Hepatocyte (in vitro differentiated cells): Measurements from ENCODE around the gene TPCN2. TPM values are rescaled to one million over a fixed set of nuclear protein-coding genes. Genes with fewer than 3 reads are reported as not detected.

Experiments
- DNase-seq: peaks from one replicate; pipeline ENCODE4 v3.0.0-alpha.2; 2016; ENCODE audit warnings: low spot score
- H2AFZ ChIP-seq: fragments of 200-600 bp; sonication (generic); 2 replicates; pipeline ENCODE4 v1.6.0; 2016; ENCODE audit warnings: antibody characterized with exemption, mild to moderate bottlenecking
- H3K27ac ChIP-seq: fragments of 200-600 bp; sonication (generic); 2 replicates; pipeline ENCODE4 v1.5.1; 2016; ENCODE audit warnings: mild to moderate bottlenecking
- H3K27me3 ChIP-seq: fragments of 200-600 bp; sonication (generic); 2 replicates; pipeline ENCODE4 v1.6.1; 2016
- H3K36me3 ChIP-seq: fragments of 200-600 bp; sonication (generic); replicated peaks from 2 replicates; pipeline ENCODE4 v1.5.1; 2016; ENCODE audit warnings: low read depth; ENCODE audit not compliant: insufficient read depth
- H3K4me1 ChIP-seq: fragments of 200-600 bp; sonication (generic); 2 replicates; pipeline ENCODE4 v1.5.1; 2016; ENCODE audit warnings: mild to moderate bottlenecking, moderate library complexity; ENCODE audit not compliant: insufficient read depth
- H3K4me2 ChIP-seq: fragments of 200-600 bp; sonication (generic); 2 replicates; pipeline ENCODE4 v1.6.0; 2016
- H3K4me3 ChIP-seq: fragments of 200-600 bp; sonication (generic); 2 replicates; pipeline ENCODE4 v1.5.1; 2016; ENCODE audit warnings: mild to moderate bottlenecking
- H3K79me2 ChIP-seq: fragments of 200-600 bp; sonication (generic); 2 replicates; pipeline ENCODE4 v1.6.0; 2017; ENCODE audit warnings: mild to moderate bottlenecking
- H3K9me2 ChIP-seq: fragments of 200-600 bp; sonication (generic); replicated peaks from 2 replicates; pipeline ENCODE4 v1.6.0; 2017; ENCODE audit warnings: mild to moderate bottlenecking; ENCODE audit not compliant: insufficient read depth
- H3K9me3 ChIP-seq: fragments of 200-600 bp; sonication (generic); 2 replicates; pipeline ENCODE4 v1.5.1; 2016; ENCODE audit warnings: low read depth, mild to moderate bottlenecking
- H4K20me1 ChIP-seq: fragments of 200-600 bp; sonication (generic); 2 replicates; pipeline ENCODE4 v1.6.0; 2016; ENCODE audit warnings: mild to moderate bottlenecking; ENCODE audit not compliant: insufficient read depth, poor library complexity, severe bottlenecking
- CTCF ChIP-seq: fragments of 200-600 bp; sonication (generic); IDR thresholded peaks from 2 replicates; pipeline ENCODE4 v1.5.1; 2016; ENCODE audit warnings: antibody characterized with exemption, mild to moderate bottlenecking; ENCODE audit not compliant: poor library complexity
- EZH2 ChIP-seq: fragments of 200-600 bp; sonication (generic); IDR thresholded peaks from 2 replicates; pipeline ENCODE4 v1.6.1; 2016; ENCODE audit warnings: antibody characterized with exemption, mild to moderate bottlenecking, borderline replicate concordance
- EZH2phosphoT487 ChIP-seq: fragments of 200-600 bp; sonication (generic); IDR thresholded peaks from one replicate; pipeline ENCODE4 v1.6.1; 2018; ENCODE audit warnings: antibody characterized with exemption, mild to moderate bottlenecking, low read depth, moderate library complexity; ENCODE audit not compliant: unreplicated experiment, severe bottlenecking
- WGBS: methylation state at CpG from one replicate; pipeline ENCODE4 v1.1.6; 2016; ENCODE audit warnings: low lambda C conversion rate; ENCODE audit errors: missing lambda C conversion rate; 5-methylcytosine and 5-hydroxymethylcytosine counted together
- polyA plus RNA-seq: library from polyadenylated mRNA; unstranded; fragments of >200 nt; fragmentation: Nextera tagmentation; extraction: Ambion mirVana; gene quantifications from 2 replicates; pipeline ENCODE4 v1.2.1, GENCODE V29; 2016
- total RNA-seq: library from RNA; depleted of rRNA; stranded (reverse); fragments of >200 nt; gene quantifications from 2 replicates; pipeline ENCODE4 v1.2.3, GENCODE V29; 2014

Gene TPCN2
- total and polyA plus RNA-seq, 2 experiments from 2014 or later, result 16.6 to 21.3 TPM

GRCh38 chr11:69122630-69123431 is 74.1 kb downstream of the TPCN2 start:
- no peaks in the 10 kb centered on the region for H3K36me3 ChIP-seq
- peaks cover 22% of the 10 kb centered on the region for H3K4me1 ChIP-seq
- no peaks in the 10 kb centered on the region for H4K20me1 ChIP-seq
- no peak overlapping the region for H3K4me3 ChIP-seq
- peak overlapping the region; percentile 93 for H3K27ac ChIP-seq
- WGBS, result 9% methylated on average over 25 of the region's 27 CpGs
- no peaks in the 10 kb centered on the region for H3K79me2 ChIP-seq
- no peak overlapping the region for H2AFZ ChIP-seq
- no peaks in the 10 kb centered on the region for H3K27me3 ChIP-seq
- DNase-seq, result peak; percentile 92
- H3K9me2 ChIP-seq, result no peaks in the 10 kb centered on the region
- TF ChIP-seq EZH2, result no peak
- TF ChIP-seq CTCF, result no peak
- no peak for TF ChIP-seq EZH2phosphoT487
- H3K9me3 ChIP-seq, result no peaks in the 10 kb centered on the region
- peak overlapping the region; percentile 70 for H3K4me2 ChIP-seq

GRCh38 chr11:69123593-69124545 is 75.1 kb downstream of the TPCN2 start:
- TF ChIP-seq EZH2, result no peak
- peak; percentile 16 for TF ChIP-seq CTCF
- no peak for TF ChIP-seq EZH2phosphoT487
- no peaks in the 10 kb centered on the region for H3K79me2 ChIP-seq
- H3K4me1 ChIP-seq, result peaks cover 22% of the 10 kb centered on the region
- H3K36me3 ChIP-seq, result no peaks in the 10 kb centered on the region
- peak overlapping the region; percentile 70 for H3K4me2 ChIP-seq
- H3K4me3 ChIP-seq, result no peak overlapping the region
- no peaks in the 10 kb centered on the region for H3K27me3 ChIP-seq
- H2AFZ ChIP-seq, result no peak overlapping the region
- no peaks in the 10 kb centered on the region for H3K9me2 ChIP-seq
- H4K20me1 ChIP-seq, result no peaks in the 10 kb centered on the region
- peak overlapping the region; percentile 93 for H3K27ac ChIP-seq
- 71% methylated on average over 19 of the region's 27 CpGs for WGBS
- H3K9me3 ChIP-seq, result peaks cover 5% of the 10 kb centered on the region
- DNase-seq, result no peak

GRCh38 chr11:69125861-69126260 is 77.1 kb downstream of the TPCN2 start:
- Histone ChIP-seq H3K4me1 (peaks cover 22% of the 10 kb centered on the region), H3K4me3 (no peak overlapping the region), H3K4me2 (no peak overlapping the region), H3K9me3 (peaks cover 5% of the 10 kb centered on the region), H2AFZ (no peak overlapping the region), H3K27ac (no peak overlapping the region), H3K79me2 (no peaks in the 10 kb centered on the region), H3K9me2 (no peaks in the 10 kb centered on the region), H4K20me1 (no peaks in the 10 kb centered on the region), H3K36me3 (no peaks in the 10 kb centered on the region), H3K27me3 (no peaks in the 10 kb centered on the region)
- DNase-seq, result no peak
- TF ChIP-seq EZH2phosphoT487 (no peak), CTCF (no peak), EZH2 (no peak)
- 93% methylated on average over 3 of the region's 3 CpGs for WGBS
